Fibroblast of lung (primary cell): ENCODE data around the gene CSF2. TPM values are rescaled to one million over a fixed set of nuclear protein-coding genes. Genes with fewer than 3 reads are reported as not detected.

Source experiments
- DNase-seq, 2 donors: peaks; one replicate each; pipeline versions ENCODE4 v3.0.0 to v3.0.0-alpha.2; 2010; ENCODE audit warnings: low read depth in 2 of 2
- H2AFZ ChIP-seq: 2 replicates; pipeline ENCODE4 v1.5.1; 2012; ENCODE audit warnings: low read length, control low read depth, inconsistent platforms
- H3K27ac ChIP-seq: 2 replicates; pipeline ENCODE4 v1.5.1; 2011; ENCODE audit warnings: low read length, control low read depth; ENCODE audit not compliant: insufficient read depth
- H3K27me3 ChIP-seq: 2 replicates; pipeline ENCODE4 v1.5.1; 2011; ENCODE audit warnings: mild to moderate bottlenecking, low read length; ENCODE audit not compliant: control insufficient read depth, insufficient read depth
- H3K36me3 ChIP-seq: 2 replicates; pipeline ENCODE4 v1.5.1; 2011; ENCODE audit warnings: low read length; ENCODE audit not compliant: control insufficient read depth, insufficient read depth
- H3K4me1 ChIP-seq: 2 replicates; pipeline ENCODE4 v1.5.1; 2011; ENCODE audit warnings: low read length; ENCODE audit not compliant: control insufficient read depth, insufficient read depth; ENCODE audit errors: extremely low read depth
- H3K4me2 ChIP-seq: 2 replicates; pipeline ENCODE4 v1.5.1; 2011; ENCODE audit warnings: low read length, control low read depth; ENCODE audit not compliant: insufficient read depth; ENCODE audit errors: extremely low read depth
- H3K4me3 ChIP-seq, 4 experiments: fragments of 200-600 bp in 1 of 4; sonication (generic) in 1 of 4; replicated peaks in 1 of 4; 2 replicates each; pipeline ENCODE4 v1.5.1; 2011 to 2016; ENCODE audit warnings: low read length in 4 of 4, low read depth in 3 of 4, mild to moderate bottlenecking in 3 of 4, control low read depth in 2 of 4, inconsistent platforms in 1 of 4, mixed read lengths in 1 of 4; ENCODE audit not compliant: insufficient read depth in 1 of 4; ENCODE audit errors: control extremely low read depth in 1 of 4
- H3K79me2 ChIP-seq: 2 replicates; pipeline ENCODE4 v1.5.1; 2012; ENCODE audit warnings: mild to moderate bottlenecking, low read length, inconsistent platforms; ENCODE audit not compliant: control insufficient read depth, insufficient read depth
- H3K9ac ChIP-seq: 2 replicates; pipeline ENCODE4 v1.5.1; 2011; ENCODE audit warnings: mild to moderate bottlenecking, low read length, control low read depth; ENCODE audit not compliant: insufficient read depth
- H3K9me3 ChIP-seq: 2 replicates; pipeline ENCODE4 v1.5.1; 2012; ENCODE audit warnings: low read depth, low read length; ENCODE audit not compliant: control insufficient read depth, insufficient read depth
- H4K20me1 ChIP-seq: 2 replicates; pipeline ENCODE4 v1.5.1; 2011; ENCODE audit warnings: low read length; ENCODE audit not compliant: control insufficient read depth, insufficient read depth; ENCODE audit errors: extremely low read depth
- CTCF ChIP-seq, 2 donors: IDR thresholded peaks in 1 of 2; conservative IDR thresholded peaks in 1 of 2; 1 replicate in 1 of 2; 2 replicates in 1 of 2; pipeline ENCODE4 v1.5.1; 2011 to 2012; ENCODE audit warnings: low read length in 2 of 2, control low read depth in 1 of 2, inconsistent platforms in 1 of 2, low read depth in 1 of 2, mild to moderate bottlenecking in 1 of 2
- EZH2 ChIP-seq: IDR thresholded peaks from 2 replicates; pipeline ENCODE4 v1.5.1; 2012; ENCODE audit warnings: low read length, control low read depth, mild to moderate bottlenecking; ENCODE audit errors: missing control alignments
- polyA plus RNA-seq, 2 donors: library from polyadenylated mRNA; depleted of rRNA in 1 of 2; stranded (reverse) in 1 of 2; unstranded in 1 of 2; fragments of >200 nt; gene quantifications; 2 replicates each; pipeline ENCODE4 v1.2.1, GENCODE V29; 2011 to 2012; ENCODE audit warnings: missing spikeins in 1 of 2
- total RNA-seq: library from RNA; depleted of rRNA; stranded (reverse); fragments of >200 nt; gene quantifications from 2 replicates; pipeline ENCODE4 v1.2.1, GENCODE V29; 2014

The CSF2 gene
- total and polyA plus RNA-seq, 2 donors (not counting 1 experiment from before 2014, with no cell fraction given) = 0.09 to 0.66 TPM

GRCh38 chr5:132033122-132033521 is 40.5 kb upstream of the CSF2 start:
- Histone ChIP-seq H3K9me3 (no peaks in the 10 kb centered on the region), H3K36me3 (no peaks in the 10 kb centered on the region), H3K4me3 (no peak overlapping the region), H2AFZ (no peak overlapping the region), H3K9ac (no peak overlapping the region), H3K4me1 (no peaks in the 10 kb centered on the region), H4K20me1 (no peaks in the 10 kb centered on the region), H3K79me2 (no peaks in the 10 kb centered on the region), H3K4me2 (no peak overlapping the region), H3K27ac (no peak overlapping the region), H3K27me3 (peaks cover 12% of the 10 kb centered on the region)
- no peak for DNase-seq
- TF ChIP-seq EZH2 (no peak), CTCF (conservative IDR thresholded peaks at IDR 0.05 in 1 of 2, IDR thresholded peaks at IDR 0.05 in 1 of 2; ENCODE audit: low read depth in 1 of 2, low read length in 2 of 2) (no peak)

- Histone ChIP-seq H4K20me1 (no peaks in the 10 kb centered on the region), H3K4me2 (no peak overlapping the region), H3K4me3 (no peak overlapping the region), H3K36me3 (no peaks in the 10 kb centered on the region), H3K27me3 (no peaks in the 10 kb centered on the region), H3K27ac (no peak overlapping the region), H3K9me3 (no peaks in the 10 kb centered on the region), H3K9ac (no peak overlapping the region), H2AFZ (no peak overlapping the region), H3K4me1 (no peaks in the 10 kb centered on the region), H3K79me2 (no peaks in the 10 kb centered on the region)
- no peak for DNase-seq
- TF ChIP-seq EZH2 = no peak
- TF ChIP-seq CTCF (conservative IDR thresholded peaks at IDR 0.05 in 1 of 2, IDR thresholded peaks at IDR 0.05 in 1 of 2; ENCODE audit: low read depth in 1 of 2, low read length in 2 of 2) = no peak
Observed at GRCh38 chr5:132037353-132037752, 36.2 kb upstream of the CSF2 start.

- Histone ChIP-seq H3K36me3 (no peaks in the 10 kb centered on the region), H2AFZ (no peak overlapping the region), H3K27me3 (peaks cover 2% of the 10 kb centered on the region), H3K79me2 (no peaks in the 10 kb centered on the region), H3K4me1 (no peaks in the 10 kb centered on the region), H3K9me3 (no peaks in the 10 kb centered on the region), H3K9ac (no peak overlapping the region), H3K4me2 (no peak overlapping the region), H4K20me1 (no peaks in the 10 kb centered on the region), H3K4me3 (no peak overlapping the region), H3K27ac (no peak overlapping the region)
- no peak for DNase-seq
- no peak for TF ChIP-seq CTCF (conservative IDR thresholded peaks at IDR 0.05 in 1 of 2, IDR thresholded peaks at IDR 0.05 in 1 of 2; ENCODE audit: low read depth in 1 of 2, low read length in 2 of 2)
Observed at GRCh38 chr5:132044207-132044606, 29.4 kb upstream of the CSF2 start.
